H1 (cell line): ENCODE results near the gene SLC25A51. TPM values are rescaled to one million over a fixed set of nuclear protein-coding genes. Genes with fewer than 3 reads are reported as not detected.

Source experiments
- CTCF ChIA-PET: fragments of 300-600 bp; sonication (Branson Sonifier 250); formaldehyde crosslinking; loops from one replicate; lab custom pipeline; 2021; ENCODE audit not compliant: partially characterized antibody; lab: Charles Lee
- POLR2A ChIA-PET: fragments of 300-600 bp; sonication (Branson Sonifier 250); formaldehyde crosslinking; loops from one replicate; lab custom pipeline; 2021; ENCODE audit warnings: inconsistent platforms; ENCODE audit not compliant: partially characterized antibody; lab: Charles Lee
- DNase-seq, 2 experiments: peaks; one replicate each; pipeline versions ENCODE4 v3.0.0 to v3.0.0-alpha.2; 2010 to 2022; ENCODE audit warnings: low spot score in 2 of 2, low read depth in 1 of 2, mixed read lengths in 1 of 2
- FAIRE-seq: peaks from 2 replicates; lab custom pipeline; 2011; peaks lifted over from hg19 to GRCh38; lab: Jason Lieb, UNC
- H2AFZ ChIP-seq: 2 replicates; pipeline ENCODE4 v1.8.1; 2012; ENCODE audit warnings: low read length, inconsistent platforms
- H2AK5ac ChIP-seq: 2 replicates; pipeline ENCODE4 v1.6.1; 2013; ENCODE audit warnings: low read depth, low read length
- H2BK120ac ChIP-seq: replicated peaks from 2 replicates; pipeline ENCODE3; 2013; ENCODE audit warnings: low read depth, low read length, inconsistent platforms
- H2BK12ac ChIP-seq: 2 replicates; pipeline ENCODE4 v1.6.1; 2013; ENCODE audit warnings: low read depth, low read length
- H2BK15ac ChIP-seq: 2 replicates; pipeline ENCODE4 v1.6.1; 2013; ENCODE audit warnings: low read length
- H2BK20ac ChIP-seq: 2 replicates; pipeline ENCODE4 v1.6.1; 2013; ENCODE audit warnings: low read length
- H2BK5ac ChIP-seq: 2 replicates; pipeline ENCODE4 v1.6.1; 2013; ENCODE audit warnings: low read depth, low read length
- H3K14ac ChIP-seq: 2 replicates; pipeline ENCODE4 v1.6.1; 2013; ENCODE audit warnings: inconsistent platforms; ENCODE audit not compliant: insufficient read length
- H3K18ac ChIP-seq: 2 replicates; pipeline ENCODE4 v1.6.1; 2013; ENCODE audit warnings: low read length; ENCODE audit errors: extremely low read depth
- H3K23ac ChIP-seq: 2 replicates; pipeline ENCODE4 v1.6.1; 2013; ENCODE audit warnings: inconsistent platforms; ENCODE audit not compliant: insufficient read length
- H3K23me2 ChIP-seq: 2 replicates; pipeline ENCODE4 v1.6.1; 2013; ENCODE audit warnings: low read depth, low read length
- H3K27ac ChIP-seq: 2 replicates; pipeline ENCODE4 v1.6.1; 2011; ENCODE audit warnings: low read depth, low read length, inconsistent platforms
- H3K27me3 ChIP-seq, 4 experiments: replicated peaks in 1 of 4; 1 replicate in 1 of 4; 2 replicates in 3 of 4; pipeline versions ENCODE4 v1.6.1 to v1.8.1; 2011 to 2013; ENCODE audit warnings: low read length in 3 of 4, mild to moderate bottlenecking in 3 of 4, inconsistent platforms in 2 of 4, mixed read lengths in 2 of 4, moderate library complexity in 1 of 4; ENCODE audit not compliant: control insufficient read depth in 3 of 4, insufficient read depth in 3 of 4; ENCODE audit errors: extremely low read depth in 1 of 4
- H3K36me3 ChIP-seq, 4 experiments: 2 replicates each; pipeline versions ENCODE4 v1.6.1 to v1.8.1; 2011 to 2013; ENCODE audit warnings: mild to moderate bottlenecking in 4 of 4, low read length in 3 of 4, moderate library complexity in 2 of 4, control low read depth in 1 of 4, inconsistent platforms in 1 of 4; ENCODE audit not compliant: insufficient read depth in 4 of 4, control insufficient read depth in 2 of 4
- H3K4ac ChIP-seq: replicated peaks from 2 replicates; pipeline ENCODE3; 2013; ENCODE audit warnings: low read length, low read depth, mixed read lengths, inconsistent platforms; ENCODE audit not compliant: insufficient read length
- H3K4me1 ChIP-seq, 4 experiments: replicated peaks in 1 of 4; 1 replicate in 1 of 4; 2 replicates in 3 of 4; pipeline versions ENCODE4 v1.6.1 to v1.8.1; 2011 to 2013; ENCODE audit warnings: low read length in 3 of 4, inconsistent platforms in 2 of 4, mixed read lengths in 1 of 4; ENCODE audit not compliant: insufficient read depth in 4 of 4, control insufficient read depth in 3 of 4
- H3K4me2 ChIP-seq, 2 experiments: 2 replicates each; pipeline versions ENCODE4 v1.6.1 to v1.8.1; 2011 to 2013; ENCODE audit warnings: low read depth in 2 of 2, low read length in 2 of 2, control low read depth in 1 of 2, inconsistent platforms in 1 of 2, mild to moderate bottlenecking in 1 of 2; ENCODE audit not compliant: insufficient read depth in 1 of 2
- H3K4me3 ChIP-seq, 4 experiments: fragments of 200-600, 300-600 bp in 1 of 4; sonication (generic), shearing (Covaris generic), sonication (Bioruptor Twin) in 1 of 4; 2 replicates each; pipeline versions ENCODE4 v1.5.1 to v1.8.1; 2011 to 2016; ENCODE audit warnings: low read length in 4 of 4, low read depth in 3 of 4, control low read depth in 2 of 4, inconsistent platforms in 2 of 4, mild to moderate bottlenecking in 2 of 4, mixed read lengths in 1 of 4, moderate library complexity in 1 of 4; ENCODE audit not compliant: insufficient read depth in 2 of 4; ENCODE audit errors: extremely low read depth in 1 of 4
- H3K56ac ChIP-seq: replicated peaks from 2 replicates; pipeline ENCODE3; 2013; ENCODE audit warnings: low read depth, mild to moderate bottlenecking, mixed read lengths, low read length, inconsistent platforms; ENCODE audit not compliant: insufficient read length
- H3K79me1 ChIP-seq: 2 replicates; pipeline ENCODE4 v1.6.1; 2013; ENCODE audit warnings: low read depth, low read length, control low read depth
- H3K79me2 ChIP-seq, 2 experiments: 2 replicates each; pipeline versions ENCODE4 v1.6.1 to v1.8.1; 2012 to 2013; ENCODE audit warnings: low read length in 2 of 2, mild to moderate bottlenecking in 2 of 2, inconsistent platforms in 1 of 2; ENCODE audit not compliant: insufficient read depth in 2 of 2, control insufficient read depth in 1 of 2
- H3K9ac ChIP-seq, 4 experiments: replicated peaks in 1 of 4; 1 replicate in 1 of 4; 2 replicates in 3 of 4; pipeline versions ENCODE4 v1.6.1 to v1.8.1; 2011 to 2013; ENCODE audit warnings: low read depth in 3 of 4, low read length in 3 of 4, control low read depth in 2 of 4, mild to moderate bottlenecking in 2 of 4, moderate library complexity in 2 of 4, inconsistent platforms in 1 of 4; ENCODE audit errors: extremely low read depth in 1 of 4
- H3K9me3 ChIP-seq, 2 experiments: 2 replicates each; pipeline versions ENCODE4 v1.6.1 to v1.8.1; 2012 to 2013; ENCODE audit warnings: mild to moderate bottlenecking in 2 of 2, moderate library complexity in 2 of 2, control low read depth in 1 of 2, inconsistent platforms in 1 of 2, low read depth in 1 of 2, low read length in 1 of 2, mixed read lengths in 1 of 2; ENCODE audit not compliant: insufficient read depth in 2 of 2
- H4K20me1 ChIP-seq, 2 experiments: replicated peaks in 1 of 2; 2 replicates each; pipeline versions ENCODE3 to v1.8.1; 2011 to 2013; ENCODE audit warnings: inconsistent platforms in 2 of 2, low read length in 2 of 2, mild to moderate bottlenecking in 1 of 2; ENCODE audit not compliant: insufficient read depth in 2 of 2, control insufficient read depth in 1 of 2
- H4K5ac ChIP-seq: 2 replicates; pipeline ENCODE4 v1.6.1; 2013; ENCODE audit warnings: low read length, low read depth, mixed read lengths, inconsistent platforms; ENCODE audit not compliant: insufficient read length
- H4K8ac ChIP-seq: 2 replicates; pipeline ENCODE4 v1.8.0; 2013; ENCODE audit warnings: mild to moderate bottlenecking, moderate library complexity, low read length, inconsistent platforms; ENCODE audit not compliant: insufficient read depth; ENCODE audit errors: extremely low read depth
- H4K91ac ChIP-seq: replicated peaks from 2 replicates; pipeline ENCODE3; 2013; ENCODE audit warnings: low read length, mixed read lengths, inconsistent platforms; ENCODE audit not compliant: insufficient read length
- CBX5 ChIP-seq: fragments of 300-800, 300-1000 bp; sonication (generic); IDR thresholded peaks from 2 replicates; pipeline ENCODE4 v1.7.1; 2016; ENCODE audit warnings: antibody characterized with exemption, low read length, low read depth
- CEBPB ChIP-seq: IDR thresholded peaks from 2 replicates; pipeline ENCODE4 v1.6.1; 2012; ENCODE audit warnings: low read depth, low read length
- CTBP2 ChIP-seq: IDR thresholded peaks from 2 replicates; pipeline ENCODE4 v1.7.0; 2011; ENCODE audit warnings: borderline replicate concordance, mild to moderate bottlenecking, moderate library complexity, mixed read lengths, low read length; ENCODE audit not compliant: insufficient read depth, insufficient read length
- GABPA ChIP-seq: IDR thresholded peaks from 2 replicates; pipeline ENCODE4 v1.6.1; 2011; ENCODE audit warnings: mild to moderate bottlenecking, low read length, moderate library complexity, borderline replicate concordance; ENCODE audit not compliant: insufficient read depth
- RNF2 ChIP-seq: fragments of 200-900, 300-1000 bp; sonication (generic); IDR thresholded peaks from 2 replicates; pipeline ENCODE4 v1.7.1; 2016; ENCODE audit warnings: borderline replicate concordance, low read depth, mild to moderate bottlenecking, antibody characterized with exemption, low read length; ENCODE audit not compliant: poor library complexity, severe bottlenecking; ENCODE audit errors: missing control alignments
- SP2 ChIP-seq: IDR thresholded peaks from 2 replicates; pipeline ENCODE4 v1.6.1; 2012; ENCODE audit warnings: mild to moderate bottlenecking, low read length, inconsistent platforms
- polyA plus RNA-seq, 7 experiments: library from polyadenylated mRNA; depleted of rRNA in 3 of 7; stranded (reverse) in 5 of 7; unstranded in 2 of 7; fragments of >200 nt in 5 of 7; fragments of 200-250 nt in 2 of 7; gene quantifications; 1 replicate in 5 of 7; 2 replicates in 1 of 7; 4 replicates in 1 of 7; pipeline versions ENCODE4 v1.2.1 to v1.2.3, GENCODE V29; 2011 to 2013; ENCODE audit warnings: missing spikeins in 2 of 7, mixed read lengths in 2 of 7
- total RNA-seq: library from RNA; stranded (reverse); fragmentation: NEBNext Ultra II Directional; extraction: Animal tissue kit (Norgen Biotek cat#: 25700); gene quantifications from 2 replicates; pipeline ENCODE4 v1.2.1, GENCODE V29; 2021
- TF ChIP-seq, protein P1 (sequence below): IDR thresholded peaks from 2 replicates; pipeline ENCODE4 v1.6.1; 2011; ENCODE audit warnings: low read length, improper control_type of control experiment

The SLC25A51 gene
- total and polyA plus RNA-seq, 2 of the 8 experiments (the other 6 are each of a cell fraction or from before 2014, with no cell fraction given) = 8.0 to 14.5 TPM

- Histone ChIP-seq H2BK15ac (no peak overlapping the region), H3K4me2 (no peak overlapping the region), H3K56ac (no peak overlapping the region), H4K5ac (no peak overlapping the region), H3K9ac (no peak overlapping the region), H2AK5ac (no peak overlapping the region), H3K79me1 (no peaks in the 10 kb centered on the region; the same call in 1 of the 2 replicates), H3K23me2 (no peaks in the 10 kb centered on the region), H3K36me3 (peaks cover 0 to 22% (median 2%) of the 10 kb centered on the region in 4 experiments; a peak in 3 of 8 replicates), H3K9me3 (peaks cover 0 to 3% of the 10 kb centered on the region in 2 experiments; a peak in 1 of 4 replicates), H2AFZ (no peak overlapping the region), H2BK12ac (no peak overlapping the region), H4K20me1 (peaks cover 0 to 2% of the 10 kb centered on the region in 2 experiments), H3K4me3 (no peak overlapping the region), H3K27me3 (no peaks in the 10 kb centered on the region), H3K4ac (no peak overlapping the region), H2BK5ac (no peak overlapping the region), H3K18ac (no peak overlapping the region), H3K14ac (no peak overlapping the region), H3K79me2 (no peaks in the 10 kb centered on the region), H3K23ac (no peak overlapping the region), H2BK20ac (no peak overlapping the region), H4K8ac (no peak overlapping the region), H3K4me1 (no peaks in the 10 kb centered on the region), H4K91ac (no peak overlapping the region), H2BK120ac (no peak overlapping the region), H3K27ac (no peak overlapping the region)
- FAIRE-seq = no peak
- ChIA-PET CTCF (interaction anchor here (0.6 kb wide), 1 partner anchor 23 kb away, joined by 3 read pairs; no protein-coding TSS in a partner anchor), POLR2A (interaction anchor here (0.9 kb wide), 1 partner anchor 9 kb away, joined by 3 read pairs; no protein-coding TSS in a partner anchor)
- TF ChIP-seq CTBP2 (no peak), CEBPB (no peak), CBX5 (no peak), GABPA (no peak), RNF2 (no peak), SP2 (no peak)
- TF ChIP-seq, protein P1, sequence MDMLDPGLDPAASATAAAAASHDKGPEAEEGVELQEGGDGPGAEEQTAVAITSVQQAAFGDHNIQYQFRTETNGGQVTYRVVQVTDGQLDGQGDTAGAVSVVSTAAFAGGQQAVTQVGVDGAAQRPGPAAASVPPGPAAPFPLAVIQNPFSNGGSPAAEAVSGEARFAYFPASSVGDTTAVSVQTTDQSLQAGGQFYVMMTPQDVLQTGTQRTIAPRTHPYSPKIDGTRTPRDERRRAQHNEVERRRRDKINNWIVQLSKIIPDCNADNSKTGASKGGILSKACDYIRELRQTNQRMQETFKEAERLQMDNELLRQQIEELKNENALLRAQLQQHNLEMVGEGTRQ = no peak
- no peak for DNase-seq
These were observed 14.4 kb downstream of the SLC25A51 start for GRCh38 chr9:37889536-37889935.
